VCaP (cell line): ENCODE measurements around the gene MTFR1L.
A peak's percentile ranks its signal among the peaks of the same experiment; 100 is the strongest.

Source experiments
- H3K27ac ChIP-seq: fragments of 450-650 bp; 2 replicates; pipeline ENCODE4 v1.5.1; 2017
- TF ChIP-seq, protein P1 (sequence below): fragments of 450-650 bp; conservative IDR thresholded peaks from 2 replicates; pipeline ENCODE4 v1.5.1; 2017; ENCODE audit warnings: mild to moderate bottlenecking, moderate library complexity

MTFR1L gene

DNA sequence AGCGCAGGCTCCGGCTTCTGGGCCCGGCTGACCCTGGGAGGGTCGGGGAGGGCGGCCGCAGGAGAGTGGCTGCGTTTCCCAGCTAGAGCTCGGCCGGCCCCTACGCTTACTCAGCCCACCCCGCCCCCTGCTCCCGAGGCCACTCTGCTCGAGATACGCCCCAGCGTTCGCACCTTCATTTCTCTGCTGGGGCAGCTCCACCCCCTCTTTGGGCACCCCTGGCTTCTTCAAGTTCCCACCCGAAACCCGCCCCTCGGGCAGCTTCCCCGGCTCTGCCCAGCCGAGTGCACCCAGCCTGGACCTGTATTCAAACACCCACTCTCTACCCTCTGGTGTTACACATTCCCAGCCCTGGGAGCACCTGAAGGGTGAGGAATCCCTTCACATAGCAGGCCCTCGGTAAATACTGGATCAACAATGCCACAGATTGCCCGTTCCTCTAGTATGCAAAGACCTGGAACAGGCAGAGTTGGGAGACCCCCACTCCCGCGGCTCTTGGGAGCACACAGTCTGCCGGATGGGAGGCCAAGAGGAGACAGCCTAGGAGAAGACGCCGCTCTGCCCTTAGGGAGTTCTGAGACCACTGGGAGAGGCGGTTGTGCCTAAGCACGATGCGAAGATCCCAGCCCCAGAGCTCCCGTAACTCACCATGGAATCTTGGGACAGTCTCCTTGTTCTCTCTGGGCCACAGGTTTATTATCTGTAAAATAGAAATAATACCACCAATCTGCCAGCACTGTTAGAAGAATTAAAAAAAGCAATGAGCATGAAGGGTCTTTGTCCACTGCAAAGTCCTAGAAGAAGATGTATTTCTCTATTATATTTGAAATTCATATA lies 56.3 kb downstream of the MTFR1L start:
- TF ChIP-seq, protein P1, sequence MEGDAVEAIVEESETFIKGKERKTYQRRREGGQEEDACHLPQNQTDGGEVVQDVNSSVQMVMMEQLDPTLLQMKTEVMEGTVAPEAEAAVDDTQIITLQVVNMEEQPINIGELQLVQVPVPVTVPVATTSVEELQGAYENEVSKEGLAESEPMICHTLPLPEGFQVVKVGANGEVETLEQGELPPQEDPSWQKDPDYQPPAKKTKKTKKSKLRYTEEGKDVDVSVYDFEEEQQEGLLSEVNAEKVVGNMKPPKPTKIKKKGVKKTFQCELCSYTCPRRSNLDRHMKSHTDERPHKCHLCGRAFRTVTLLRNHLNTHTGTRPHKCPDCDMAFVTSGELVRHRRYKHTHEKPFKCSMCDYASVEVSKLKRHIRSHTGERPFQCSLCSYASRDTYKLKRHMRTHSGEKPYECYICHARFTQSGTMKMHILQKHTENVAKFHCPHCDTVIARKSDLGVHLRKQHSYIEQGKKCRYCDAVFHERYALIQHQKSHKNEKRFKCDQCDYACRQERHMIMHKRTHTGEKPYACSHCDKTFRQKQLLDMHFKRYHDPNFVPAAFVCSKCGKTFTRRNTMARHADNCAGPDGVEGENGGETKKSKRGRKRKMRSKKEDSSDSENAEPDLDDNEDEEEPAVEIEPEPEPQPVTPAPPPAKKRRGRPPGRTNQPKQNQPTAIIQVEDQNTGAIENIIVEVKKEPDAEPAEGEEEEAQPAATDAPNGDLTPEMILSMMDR: no peak
- H3K27ac ChIP-seq: peak overlapping the region; percentile 97

- TF ChIP-seq, protein P1: no peak
- H3K27ac ChIP-seq: peak overlapping the region; percentile 97
Observed at GRCh38 chr1:25876693-25877077, 56.9 kb downstream of the MTFR1L start.

DNA sequence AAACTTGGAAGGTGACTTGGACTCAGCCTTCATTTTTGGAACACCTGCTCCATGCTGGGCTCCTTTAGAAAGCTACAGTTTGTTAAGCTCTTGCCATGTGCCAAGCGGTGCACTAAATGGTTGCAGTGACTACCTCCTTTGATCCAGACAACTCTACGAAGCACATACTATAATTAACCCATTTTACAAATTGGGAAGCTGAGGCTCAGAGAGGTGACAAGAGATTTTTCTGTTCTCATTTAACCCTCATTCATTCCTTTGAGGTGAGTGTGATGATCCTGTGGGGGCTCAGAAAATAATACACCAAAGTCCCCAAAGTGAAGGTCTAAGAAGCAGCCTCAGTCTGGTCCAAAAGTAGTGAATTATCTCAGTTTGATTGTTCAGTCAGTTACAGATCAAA lies 57.4 kb downstream of the MTFR1L start:
- TF ChIP-seq, protein P1: no peak
- no peak overlapping the region for H3K27ac ChIP-seq

DNA sequence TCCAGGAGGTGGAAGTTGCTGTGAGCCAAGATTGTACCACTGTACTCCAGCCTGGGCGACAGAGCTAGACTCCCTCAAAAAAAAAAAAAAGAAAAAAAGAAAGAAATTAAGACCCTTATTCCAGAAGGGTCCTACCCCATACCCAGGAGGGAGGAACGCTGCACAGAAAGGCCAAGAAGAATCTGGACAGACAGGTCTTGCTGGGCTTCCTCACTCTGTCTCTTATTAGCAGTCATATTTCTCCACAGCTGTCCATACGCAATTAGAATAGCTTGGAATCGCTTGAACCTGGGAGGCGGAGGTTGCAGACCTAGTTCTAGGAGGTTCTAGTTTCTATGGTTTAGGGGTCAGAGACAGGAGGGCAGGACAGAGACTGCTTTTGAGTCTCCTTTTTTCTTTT lies 58.9 kb downstream of the MTFR1L start:
- H3K27ac ChIP-seq: peak overlapping the region; percentile 62
- TF ChIP-seq, protein P1: no peak

DNA sequence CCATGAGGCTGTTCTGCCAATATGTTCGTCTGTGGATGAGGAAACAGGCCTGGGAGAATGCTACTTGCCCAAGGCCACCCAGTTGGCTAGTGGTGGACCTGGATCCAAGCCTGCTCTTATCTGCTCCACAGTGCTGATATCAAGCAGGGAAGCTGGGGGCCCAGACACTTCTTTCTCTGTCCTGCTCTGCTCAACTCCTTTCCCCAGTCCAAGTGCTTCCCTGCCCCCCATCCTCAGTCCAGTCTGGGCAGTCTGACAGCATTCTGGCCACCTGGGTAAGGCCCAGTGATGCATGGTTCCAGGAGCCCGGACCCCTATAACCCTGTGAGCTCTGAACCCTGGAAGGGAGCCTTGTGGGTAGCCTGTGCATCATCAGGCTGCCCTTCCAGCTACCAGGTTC lies 59.9 kb downstream of the MTFR1L start:
- TF ChIP-seq, protein P1: no peak

GRCh38 chr1:25880518-25880917 lies 60.8 kb downstream of the MTFR1L start:
- TF ChIP-seq, protein P1: no peak
- H3K27ac ChIP-seq: no peak overlapping the region

More for the DNA sequence above, 59.9 kb downstream of the MTFR1L start:
- peak overlapping the region; percentile 62 for H3K27ac ChIP-seq

DNA sequence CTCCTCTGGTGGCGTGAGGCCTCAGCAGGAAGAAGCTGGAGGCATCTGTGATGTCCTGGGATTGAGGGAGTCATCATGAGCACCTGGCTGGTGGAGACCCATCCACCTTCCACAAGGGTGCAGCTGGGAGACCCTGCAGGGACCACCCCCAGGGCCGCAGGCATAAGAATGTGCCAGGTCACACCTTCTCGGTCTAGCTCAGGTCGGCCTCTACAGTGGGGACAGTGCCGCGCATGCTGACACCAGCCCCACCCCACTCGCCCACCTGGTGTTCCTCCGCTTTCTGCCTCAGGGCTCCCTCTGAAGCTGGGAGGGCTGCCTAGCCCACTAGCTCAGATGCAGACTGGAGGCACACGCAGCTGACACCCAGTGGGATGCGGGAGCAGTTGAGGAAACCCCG lies 61.5 kb downstream of the MTFR1L start:
- no peak overlapping the region for H3K27ac ChIP-seq
- TF ChIP-seq, protein P1: no peak
